Activated gamma-delta T cell treated with anti-CD3 and anti-CD28 coated beads, Interleukin-2, amount 50 U/mL, for 16 hours (primary cell): ENCODE measurements around the gene ATP6V0D1.

Experiments
- DNase-seq: peaks from one replicate; pipeline ENCODE4 v3.0.0-alpha.2; 2020; ENCODE audit warnings: low read depth

The ATP6V0D1 gene

GRCh38 chr16:67445126-67445426 lies 35.9 kb downstream of the ATP6V0D1 start:
- DNase-seq: no peak

GRCh38 chr16:67444259-67445125 lies 36.5 kb downstream of the ATP6V0D1 start:
- DNase-seq: no peak

GRCh38 chr16:67443265-67443664 lies 37.7 kb downstream of the ATP6V0D1 start:
- DNase-seq: no peak

GRCh38 chr16:67442581-67443255 lies 38.2 kb downstream of the ATP6V0D1 start:
- DNase-seq: no peak

GRCh38 chr16:67441907-67442306 lies 39.0 kb downstream of the ATP6V0D1 start:
- no peak for DNase-seq

- DNase-seq: no peak
These were observed 39.6 kb downstream of the ATP6V0D1 start for GRCh38 chr16:67441271-67441753.

GRCh38 chr16:67438824-67439393 lies 42.0 kb downstream of the ATP6V0D1 start:
- no peak for DNase-seq

GRCh38 chr16:67438098-67438791 lies 42.7 kb downstream of the ATP6V0D1 start:
- no peak for DNase-seq

GRCh38 chr16:67437513-67437912 lies 43.4 kb downstream of the ATP6V0D1 start:
- no peak for DNase-seq

- no peak for DNase-seq
These were observed 44.2 kb downstream of the ATP6V0D1 start for GRCh38 chr16:67436640-67437193.

GRCh38 chr16:67435758-67436164 lies 45.2 kb downstream of the ATP6V0D1 start:
- DNase-seq: no peak

GRCh38 chr16:67433131-67433719 lies 47.7 kb downstream of the ATP6V0D1 start:
- DNase-seq: no peak

- DNase-seq: no peak
These were observed 48.5 kb downstream of the ATP6V0D1 start for GRCh38 chr16:67432506-67432890.

GRCh38 chr16:67431775-67432505 lies 49.0 kb downstream of the ATP6V0D1 start:
- no peak for DNase-seq

GRCh38 chr16:67430977-67431774 lies 49.8 kb downstream of the ATP6V0D1 start, which contains the start of gene HSD11B2:
Gene HSD11B2, plus strand, starts transcription at chr16:67431121. Its CDS starts 128 bp downstream, at chr16:67431249.
- no peak for DNase-seq

GRCh38 chr16:67430504-67430976 lies 50.4 kb downstream of the ATP6V0D1 start:
- no peak for DNase-seq

- no peak for DNase-seq
These were observed 51.0 kb downstream of the ATP6V0D1 start for GRCh38 chr16:67429799-67430503.

- no peak for DNase-seq
These were observed 51.7 kb downstream of the ATP6V0D1 start for GRCh38 chr16:67429053-67429798.
